Measurements from ENCODE around the gene BLOC1S1.

GRCh38 chr12:55767156-55767555, 51.3 kb downstream of the BLOC1S1 start:
- TF ChIP-seq, protein P1, sequence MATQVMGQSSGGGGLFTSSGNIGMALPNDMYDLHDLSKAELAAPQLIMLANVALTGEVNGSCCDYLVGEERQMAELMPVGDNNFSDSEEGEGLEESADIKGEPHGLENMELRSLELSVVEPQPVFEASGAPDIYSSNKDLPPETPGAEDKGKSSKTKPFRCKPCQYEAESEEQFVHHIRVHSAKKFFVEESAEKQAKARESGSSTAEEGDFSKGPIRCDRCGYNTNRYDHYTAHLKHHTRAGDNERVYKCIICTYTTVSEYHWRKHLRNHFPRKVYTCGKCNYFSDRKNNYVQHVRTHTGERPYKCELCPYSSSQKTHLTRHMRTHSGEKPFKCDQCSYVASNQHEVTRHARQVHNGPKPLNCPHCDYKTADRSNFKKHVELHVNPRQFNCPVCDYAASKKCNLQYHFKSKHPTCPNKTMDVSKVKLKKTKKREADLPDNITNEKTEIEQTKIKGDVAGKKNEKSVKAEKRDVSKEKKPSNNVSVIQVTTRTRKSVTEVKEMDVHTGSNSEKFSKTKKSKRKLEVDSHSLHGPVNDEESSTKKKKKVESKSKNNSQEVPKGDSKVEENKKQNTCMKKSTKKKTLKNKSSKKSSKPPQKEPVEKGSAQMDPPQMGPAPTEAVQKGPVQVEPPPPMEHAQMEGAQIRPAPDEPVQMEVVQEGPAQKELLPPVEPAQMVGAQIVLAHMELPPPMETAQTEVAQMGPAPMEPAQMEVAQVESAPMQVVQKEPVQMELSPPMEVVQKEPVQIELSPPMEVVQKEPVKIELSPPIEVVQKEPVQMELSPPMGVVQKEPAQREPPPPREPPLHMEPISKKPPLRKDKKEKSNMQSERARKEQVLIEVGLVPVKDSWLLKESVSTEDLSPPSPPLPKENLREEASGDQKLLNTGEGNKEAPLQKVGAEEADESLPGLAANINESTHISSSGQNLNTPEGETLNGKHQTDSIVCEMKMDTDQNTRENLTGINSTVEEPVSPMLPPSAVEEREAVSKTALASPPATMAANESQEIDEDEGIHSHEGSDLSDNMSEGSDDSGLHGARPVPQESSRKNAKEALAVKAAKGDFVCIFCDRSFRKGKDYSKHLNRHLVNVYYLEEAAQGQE (IDR thresholded peaks at IDR 0.05; ENCODE audit: low read depth), result no peak
- no peak for TF ChIP-seq EGR1 (IDR thresholded peaks at IDR 0.05)
- TF ChIP-seq TEAD4 (IDR thresholded peaks at IDR 0.05), result no peak
- TF ChIP-seq RAD21 (IDR thresholded peaks at IDR 0.05; ENCODE audit: low read depth), result no peak
- no peak for TF ChIP-seq NFIC (IDR thresholded peaks at IDR 0.05)
- no peak for TF ChIP-seq TCF12 (IDR thresholded peaks at IDR 0.05; ENCODE audit: low read depth)
- TF ChIP-seq TAF1 (IDR thresholded peaks at IDR 0.05; ENCODE audit: low read depth), result no peak
- TF ChIP-seq, protein P2, sequence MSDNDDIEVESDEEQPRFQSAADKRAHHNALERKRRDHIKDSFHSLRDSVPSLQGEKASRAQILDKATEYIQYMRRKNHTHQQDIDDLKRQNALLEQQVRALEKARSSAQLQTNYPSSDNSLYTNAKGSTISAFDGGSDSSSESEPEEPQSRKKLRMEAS (IDR thresholded peaks at IDR 0.05), result no peak
- no peak for TF ChIP-seq YY1 (IDR thresholded peaks at IDR 0.05; ENCODE audit: low read depth)
- TF ChIP-seq EP300 (IDR thresholded peaks at IDR 0.05; ENCODE audit: borderline replicate concordance), result no peak
- no peak for TF ChIP-seq CEBPB (IDR thresholded peaks at IDR 0.05)
- TF ChIP-seq CREB1 (IDR thresholded peaks at IDR 0.05; ENCODE audit: low read depth), result no peak
- no peak for TF ChIP-seq FOXM1 (IDR thresholded peaks at IDR 0.05; ENCODE audit: borderline replicate concordance, low read depth)
- TF ChIP-seq, protein P3, sequence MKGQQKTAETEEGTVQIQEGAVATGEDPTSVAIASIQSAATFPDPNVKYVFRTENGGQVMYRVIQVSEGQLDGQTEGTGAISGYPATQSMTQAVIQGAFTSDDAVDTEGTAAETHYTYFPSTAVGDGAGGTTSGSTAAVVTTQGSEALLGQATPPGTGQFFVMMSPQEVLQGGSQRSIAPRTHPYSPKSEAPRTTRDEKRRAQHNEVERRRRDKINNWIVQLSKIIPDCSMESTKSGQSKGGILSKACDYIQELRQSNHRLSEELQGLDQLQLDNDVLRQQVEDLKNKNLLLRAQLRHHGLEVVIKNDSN (IDR thresholded peaks at IDR 0.05), result no peak

Data from Ishikawa (cell line).